A673 (cell line): ENCODE data around the gene IL21R. TPM values are rescaled to one million over a fixed set of nuclear protein-coding genes. Genes with fewer than 3 reads are reported as not detected.

Experiments used
- BruUV-seq: library from RNA; stranded (reverse); fragments of 400-500 nt; replicated peaks from 2 replicates; lab custom pipeline; 2021; lab: Mats Ljungman, UMichigan
- CTCF ChIA-PET: fragments of 300-600 bp; sonication (Branson Sonifier 250); formaldehyde crosslinking; loops from one replicate; lab custom pipeline; 2022; ENCODE audit warnings: antibody characterized with exemption; lab: Charles Lee
- POLR2A ChIA-PET: fragments of 300-600 bp; sonication (Branson Sonifier 250); formaldehyde crosslinking; loops from one replicate; lab custom pipeline; 2022; ENCODE audit warnings: antibody characterized with exemption; ENCODE audit not compliant: low non-redundant PET; lab: Charles Lee
- DNase-seq: peaks from one replicate; pipeline ENCODE4 v3.0.0-alpha.2; 2015; ENCODE audit warnings: low spot score
- H3K27ac ChIP-seq: fragments of 200-600 bp; sonication (generic); 2 replicates; pipeline ENCODE4 v1.5.1; 2016; ENCODE audit warnings: mixed run types, low read depth, mild to moderate bottlenecking, mixed read lengths, antibody characterized with exemption, low read length; ENCODE audit not compliant: poor library complexity, severe bottlenecking
- H3K27me3 ChIP-seq: fragments of 200-600 bp; sonication (generic); replicated peaks from 2 replicates; pipeline ENCODE4 v1.6.1; 2017; ENCODE audit warnings: mixed run types, low read depth, mild to moderate bottlenecking, mixed read lengths, antibody characterized with exemption, low read length; ENCODE audit not compliant: insufficient read depth, poor library complexity
- H3K36me3 ChIP-seq: fragments of 200-600 bp; sonication (generic); 2 replicates; pipeline ENCODE4 v1.6.1; 2016; ENCODE audit warnings: mixed run types, mild to moderate bottlenecking, mixed read lengths, antibody characterized with exemption, low read length; ENCODE audit not compliant: insufficient read depth, poor library complexity, severe bottlenecking
- H3K4me1 ChIP-seq: fragments of 200-600 bp; sonication (generic); 2 replicates; pipeline ENCODE4 v1.6.1; 2017; ENCODE audit warnings: mixed run types, mild to moderate bottlenecking, mixed read lengths, antibody characterized with exemption, low read length; ENCODE audit not compliant: insufficient read depth, poor library complexity, severe bottlenecking
- H3K4me3 ChIP-seq: fragments of 200-600 bp; sonication (generic); 2 replicates; pipeline ENCODE4 v1.5.1; 2016; ENCODE audit warnings: low read depth, mixed run types, mild to moderate bottlenecking, mixed read lengths, low read length; ENCODE audit not compliant: poor library complexity, severe bottlenecking
- H3K9me3 ChIP-seq: fragments of 200-600 bp; sonication (generic); 2 replicates; pipeline ENCODE4 v1.6.1; 2016; ENCODE audit warnings: mixed run types, low read depth, mild to moderate bottlenecking, mixed read lengths, antibody characterized with exemption, low read length; ENCODE audit not compliant: poor library complexity, severe bottlenecking
- EZH2 ChIP-seq: fragments of 200-600 bp; sonication (generic); IDR thresholded peaks from 2 replicates; pipeline ENCODE4 v1.6.1; 2017; ENCODE audit warnings: borderline replicate concordance, low read depth, mild to moderate bottlenecking, mixed read lengths, antibody characterized with exemption, low read length; ENCODE audit not compliant: poor library complexity, severe bottlenecking
- intact Hi-C: fragments of 100-400 bp; cut with micrococcal nuclease; formaldehyde crosslinking; loops from one replicate; pipeline ENCODE4 v1.10.0; 2022; ENCODE audit not compliant: unreplicated experiment
- total RNA-seq: library from RNA; stranded (reverse); gene quantifications from 2 replicates; pipeline ENCODE4 v1.2.3, GENCODE V29; 2021
- TF ChIP-seq, protein P1 (sequence below): fragments of 300-800, 200-600 bp; sonication (generic); conservative IDR thresholded peaks from 2 replicates; pipeline ENCODE4 v1.5.1; 2017; ENCODE audit warnings: low read depth, mild to moderate bottlenecking, antibody characterized with exemption, low read length, moderate library complexity, mixed read lengths

Gene IL21R
- total RNA-seq, 1 experiment from 2014 or later, result 0.19 TPM

DNA sequence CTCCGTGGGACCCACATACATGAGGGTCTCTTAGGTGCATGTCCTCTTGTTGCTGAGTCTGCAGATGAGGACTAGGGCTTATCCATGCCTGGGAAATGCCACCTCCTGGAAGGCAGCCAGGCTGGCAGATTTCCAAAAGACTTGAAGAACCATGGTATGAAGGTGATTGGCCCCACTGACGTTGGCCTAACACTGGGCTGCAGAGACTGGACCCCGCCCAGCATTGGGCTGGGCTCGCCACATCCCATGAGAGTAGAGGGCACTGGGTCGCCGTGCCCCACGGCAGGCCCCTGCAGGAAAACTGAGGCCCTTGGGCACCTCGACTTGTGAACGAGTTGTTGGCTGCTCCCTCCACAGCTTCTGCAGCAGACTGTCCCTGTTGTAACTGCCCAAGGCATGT is 38.2 kb upstream of the IL21R start:
- ChIA-PET CTCF (no interaction called here), POLR2A (no interaction called here)

DNA sequence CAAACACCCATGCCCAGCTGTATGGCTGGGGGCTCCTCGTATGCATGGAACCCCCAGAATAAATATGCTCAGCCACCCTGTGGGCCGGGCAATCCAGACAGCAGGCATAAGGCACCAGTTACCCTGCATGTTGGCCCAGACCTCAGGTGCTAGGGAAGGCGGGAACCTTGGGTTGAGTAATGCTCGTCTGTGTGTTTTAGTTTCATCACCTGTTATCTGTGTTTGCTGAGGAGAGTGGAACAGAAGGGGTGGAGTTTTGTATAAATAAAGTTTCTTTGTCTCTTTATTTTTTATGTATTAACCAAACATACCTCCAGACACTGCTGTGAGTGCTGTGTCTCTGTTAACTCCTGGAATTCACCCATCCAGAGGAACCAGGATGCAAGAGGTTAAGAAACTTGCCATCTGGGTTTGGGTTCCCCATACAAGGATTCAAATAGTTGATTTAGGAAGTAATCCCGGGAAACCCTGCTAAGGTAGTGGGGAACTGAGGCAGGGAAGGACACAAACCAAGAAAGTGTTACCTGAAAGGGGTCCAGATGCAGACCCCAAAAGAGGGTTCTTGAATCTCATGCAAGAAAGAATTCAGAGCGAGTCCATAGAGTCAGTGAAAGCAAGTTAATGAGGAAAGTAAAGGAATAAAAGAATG is 37.4 kb upstream of the IL21R start:
- no peaks in the 10 kb centered on the region for H3K27me3 ChIP-seq
- ChIA-PET CTCF (no interaction called here), POLR2A (no interaction called here)
- peaks cover 15% of the 10 kb centered on the region for H3K4me1 ChIP-seq
- TF ChIP-seq, protein P1, sequence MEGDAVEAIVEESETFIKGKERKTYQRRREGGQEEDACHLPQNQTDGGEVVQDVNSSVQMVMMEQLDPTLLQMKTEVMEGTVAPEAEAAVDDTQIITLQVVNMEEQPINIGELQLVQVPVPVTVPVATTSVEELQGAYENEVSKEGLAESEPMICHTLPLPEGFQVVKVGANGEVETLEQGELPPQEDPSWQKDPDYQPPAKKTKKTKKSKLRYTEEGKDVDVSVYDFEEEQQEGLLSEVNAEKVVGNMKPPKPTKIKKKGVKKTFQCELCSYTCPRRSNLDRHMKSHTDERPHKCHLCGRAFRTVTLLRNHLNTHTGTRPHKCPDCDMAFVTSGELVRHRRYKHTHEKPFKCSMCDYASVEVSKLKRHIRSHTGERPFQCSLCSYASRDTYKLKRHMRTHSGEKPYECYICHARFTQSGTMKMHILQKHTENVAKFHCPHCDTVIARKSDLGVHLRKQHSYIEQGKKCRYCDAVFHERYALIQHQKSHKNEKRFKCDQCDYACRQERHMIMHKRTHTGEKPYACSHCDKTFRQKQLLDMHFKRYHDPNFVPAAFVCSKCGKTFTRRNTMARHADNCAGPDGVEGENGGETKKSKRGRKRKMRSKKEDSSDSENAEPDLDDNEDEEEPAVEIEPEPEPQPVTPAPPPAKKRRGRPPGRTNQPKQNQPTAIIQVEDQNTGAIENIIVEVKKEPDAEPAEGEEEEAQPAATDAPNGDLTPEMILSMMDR, result no peak
- TF ChIP-seq EZH2, result no peak
- no TSS peak for BruUV-seq
- no peaks in the 10 kb centered on the region for H3K9me3 ChIP-seq
- no peaks in the 10 kb centered on the region for H3K36me3 ChIP-seq
- intact Hi-C loops, result loop anchor here (5.0 kb wide), 1 partner anchor 93 kb away; no protein-coding TSS in a partner anchor
- DNase-seq, result no peak
- H3K4me3 ChIP-seq, result no peak overlapping the region
- H3K27ac ChIP-seq, result no peak overlapping the region

More for the DNA sequence above, 38.2 kb upstream of the IL21R start:
- Histone ChIP-seq H3K27ac (peak overlapping the region; percentile 16), H3K27me3 (no peaks in the 10 kb centered on the region), H3K36me3 (no peaks in the 10 kb centered on the region), H3K4me1 (peaks cover 15% of the 10 kb centered on the region), H3K9me3 (no peaks in the 10 kb centered on the region), H3K4me3 (no peak overlapping the region)
- TF ChIP-seq, protein P1, result no peak
- TF ChIP-seq EZH2, result no peak
- intact Hi-C loops, result no loop called here
- BruUV-seq, result no TSS peak
- peak; percentile 23 for DNase-seq

DNA sequence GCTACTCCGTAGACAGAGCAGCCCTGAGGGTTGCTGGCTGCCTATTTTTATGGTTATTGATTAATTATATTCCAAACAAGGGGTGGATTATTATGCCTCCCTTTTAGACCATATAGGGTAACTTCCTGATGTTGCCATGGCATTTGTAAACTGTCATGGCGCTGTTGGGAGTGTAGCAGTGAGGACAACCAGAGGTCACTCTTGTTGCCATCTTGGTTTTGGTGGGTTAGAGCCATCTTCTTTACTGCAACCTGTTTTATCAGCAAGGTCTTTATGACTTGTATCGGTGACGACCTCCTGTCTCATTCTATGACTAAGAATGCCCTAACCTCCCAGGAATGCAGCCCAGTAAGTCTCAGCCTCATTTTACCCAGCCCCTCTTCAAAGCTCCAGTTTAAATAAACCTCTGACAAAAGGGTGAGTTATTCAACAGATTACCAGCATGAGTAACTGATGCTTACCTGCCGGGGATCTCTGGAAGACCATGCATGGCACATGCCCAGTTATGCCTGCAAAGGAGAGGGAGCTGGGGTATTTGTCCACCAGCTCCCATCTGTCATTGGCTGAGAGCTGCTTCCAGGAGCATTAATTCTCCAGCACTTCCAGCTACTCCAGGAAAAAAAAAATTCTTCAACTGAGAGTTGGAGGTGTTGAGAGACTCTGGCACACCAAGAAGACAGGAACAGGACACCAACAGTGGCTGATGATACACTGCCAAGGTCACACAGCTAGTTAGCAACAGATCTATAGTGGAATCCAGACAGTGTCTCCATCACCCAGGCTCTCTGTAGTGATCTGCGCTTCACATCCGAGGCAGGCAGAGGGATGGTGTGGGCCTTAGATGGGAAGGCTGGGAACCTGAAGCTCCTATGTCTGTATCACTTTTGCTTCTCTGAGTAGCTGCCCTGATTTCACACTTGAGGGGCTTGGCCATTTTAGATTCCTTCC is 36.6 kb upstream of the IL21R start:
- no peak overlapping the region for H3K4me3 ChIP-seq
- no peaks in the 10 kb centered on the region for H3K9me3 ChIP-seq
- intact Hi-C loops, result loop anchor here (5.0 kb wide), 1 partner anchor 92 kb away; no protein-coding TSS in a partner anchor
- CTCF ChIA-PET, result no interaction called here
- no peaks in the 10 kb centered on the region for H3K36me3 ChIP-seq
- H3K27ac ChIP-seq, result no peak overlapping the region
- no peak for TF ChIP-seq EZH2
- TF ChIP-seq, protein P1, result no peak
- no peaks in the 10 kb centered on the region for H3K27me3 ChIP-seq
- BruUV-seq, result no TSS peak
- POLR2A ChIA-PET, result no interaction called here
- H3K4me1 ChIP-seq, result peaks cover 15% of the 10 kb centered on the region
- DNase-seq, result no peak
